Thyroid gland (tissue), 4 donors: ENCODE data around the gene CERT1. TPM values are rescaled to one million over a fixed set of nuclear protein-coding genes. Genes with fewer than 3 reads are reported as not detected.

Source experiments
- DNase-seq, 2 donors: peaks; one replicate each; pipeline ENCODE4 v3.0.0-alpha.2; 2019
- H3K27ac ChIP-seq, 3 donors: fragments of 200-600 bp; sonication (generic); 1 replicate in 2 of 3; 2 replicates in 1 of 3; pipeline ENCODE4 v1.5.1; 2016 to 2019; ENCODE audit warnings: mild to moderate bottlenecking in 1 of 3, moderate library complexity in 1 of 3
- H3K27me3 ChIP-seq: fragments of 200-600 bp; sonication (generic); one replicate; pipeline ENCODE4 v1.5.1; 2019
- H3K36me3 ChIP-seq, 2 donors: fragments of 200-600 bp; sonication (generic); one replicate each; pipeline ENCODE4 v1.5.1; 2016 to 2019
- H3K4me1 ChIP-seq, 2 donors: fragments of 200-600 bp; sonication (generic); one replicate each; pipeline ENCODE4 v1.5.1; 2017 to 2019
- H3K4me3 ChIP-seq, 3 donors: fragments of 200-600 bp; sonication (generic); replicated peaks in 1 of 3; 1 replicate in 2 of 3; 2 replicates in 1 of 3; pipeline ENCODE4 v1.5.1; 2016; ENCODE audit warnings: mild to moderate bottlenecking in 1 of 3
- H3K9me3 ChIP-seq: fragments of 200-600 bp; sonication (generic); one replicate; pipeline ENCODE4 v1.5.1; 2017
- CTCF ChIP-seq, 6 experiments: fragments of 200-600 bp in 3 of 6; fragments of 450-650 bp in 3 of 6; sonication (generic) in 3 of 6; IDR thresholded peaks; one replicate each; pipeline ENCODE4 v1.5.1; 2016 to 2019; ENCODE audit warnings: antibody characterized with exemption in 6 of 6, mild to moderate bottlenecking in 2 of 6, inconsistent platforms in 1 of 6, moderate library complexity in 1 of 6
- POLR2A ChIP-seq, 2 donors: fragments of 450-650 bp; IDR thresholded peaks; one replicate each; pipeline ENCODE4 v1.6.1; 2017; ENCODE audit warnings: antibody characterized with exemption in 2 of 2, mild to moderate bottlenecking in 2 of 2, moderate library complexity in 1 of 2
- WGBS, 2 donors: methylation state at CpG; one replicate each; pipeline ENCODE4 v1.1.5; 2017; 5-methylcytosine and 5-hydroxymethylcytosine counted together
- intact Hi-C: fragments of 100-400 bp; cut with DNase I; formaldehyde crosslinking; loops from one replicate; pipeline ENCODE4 v1.15.1; 2023
- total RNA-seq, 4 donors: library from RNA; depleted of rRNA; stranded (reverse); fragments of >200 nt; gene quantifications; one replicate each; pipeline ENCODE4 v1.2.3, GENCODE V29; 2016

The CERT1 gene
- total RNA-seq, 4 donors from 2014 or later, result 66.3 to 87.5 (median 78.0) TPM

GRCh38 chr5:75481024-75481423, 30.4 kb downstream of the CERT1 start:
- intact Hi-C loops, result no loop called here
- Histone ChIP-seq H3K4me3 (no peak overlapping the region), H3K27ac (no peak overlapping the region), H3K36me3 (no peaks in the 10 kb centered on the region), H3K4me1 (peaks cover 0 to 16% of the 10 kb centered on the region in 2 donors), H3K27me3 (no peaks in the 10 kb centered on the region), H3K9me3 (no peaks in the 10 kb centered on the region)
- no peak for TF ChIP-seq CTCF (IDR thresholded peaks at IDR 0.05)
- TF ChIP-seq POLR2A (IDR thresholded peaks at IDR 0.05), result no peak
- 95 to 97% methylated on average over 4 of the region's 4 CpGs for WGBS, 2 donors
- DNase-seq, result no peak

- peaks cover 0 to 12% of the 10 kb centered on the region in 2 donors for H3K4me1 ChIP-seq
- H3K27ac ChIP-seq, result no peak overlapping the region
- H3K9me3 ChIP-seq, result no peaks in the 10 kb centered on the region
- 83% methylated on average over 4 of the region's 4 CpGs for WGBS, 2 donors
- intact Hi-C loops, result no loop called here
- TF ChIP-seq CTCF (IDR thresholded peaks at IDR 0.05), result no peak
- TF ChIP-seq POLR2A (IDR thresholded peaks at IDR 0.05), result no peak
- no peak overlapping the region for H3K4me3 ChIP-seq
- no peaks in the 10 kb centered on the region for H3K36me3 ChIP-seq
- no peak for DNase-seq
- H3K27me3 ChIP-seq, result no peaks in the 10 kb centered on the region
These were observed 36.1 kb downstream of the CERT1 start for GRCh38 chr5:75475364-75475763.

GRCh38 chr5:75473463-75473862, 38.0 kb downstream of the CERT1 start:
- intact Hi-C loops, result no loop called here
- WGBS, 2 donors, result 94 to 95% methylated on average over 2 of the region's 2 CpGs
- H3K9me3 ChIP-seq, result no peaks in the 10 kb centered on the region
- no peaks in the 10 kb centered on the region for H3K36me3 ChIP-seq
- H3K4me3 ChIP-seq, result no peak overlapping the region
- H3K4me1 ChIP-seq, result peaks cover 0 to 14% of the 10 kb centered on the region in 2 donors
- no peaks in the 10 kb centered on the region for H3K27me3 ChIP-seq
- H3K27ac ChIP-seq, result no peak overlapping the region
- no peak for DNase-seq
- TF ChIP-seq POLR2A (IDR thresholded peaks at IDR 0.05) (no peak), CTCF (IDR thresholded peaks at IDR 0.05) (no peak)

- H3K9me3 ChIP-seq, result no peaks in the 10 kb centered on the region
- H3K27ac ChIP-seq, result no peak overlapping the region
- peaks cover 0 to 19% of the 10 kb centered on the region in 2 donors for H3K4me1 ChIP-seq
- 92 to 100% methylated on average over 1 of the region's 1 CpG for WGBS, 2 donors
- no peaks in the 10 kb centered on the region for H3K27me3 ChIP-seq
- DNase-seq, result no peak
- TF ChIP-seq CTCF (IDR thresholded peaks at IDR 0.05), result no peak
- TF ChIP-seq POLR2A (IDR thresholded peaks at IDR 0.05), result no peak
- H3K4me3 ChIP-seq, result no peak overlapping the region
- intact Hi-C loops, result no loop called here
- no peaks in the 10 kb centered on the region for H3K36me3 ChIP-seq
These were observed 38.5 kb downstream of the CERT1 start for GRCh38 chr5:75472973-75473372.

- no peak overlapping the region for H3K27ac ChIP-seq
- 98 to 100% methylated on average over 2 of the region's 2 CpGs for WGBS, 2 donors
- no peak overlapping the region for H3K4me3 ChIP-seq
- no peaks in the 10 kb centered on the region for H3K9me3 ChIP-seq
- DNase-seq, result no peak
- H3K4me1 ChIP-seq, result peaks cover 10 to 25% of the 10 kb centered on the region in 2 donors
- no peaks in the 10 kb centered on the region for H3K36me3 ChIP-seq
- H3K27me3 ChIP-seq, result no peaks in the 10 kb centered on the region
- TF ChIP-seq POLR2A (IDR thresholded peaks at IDR 0.05) (no peak), CTCF (IDR thresholded peaks at IDR 0.05) (no peak)
- intact Hi-C loops, result no loop called here
These were observed 40.2 kb downstream of the CERT1 start for GRCh38 chr5:75471193-75471592.
